ENCODE data around the gene SLC5A10.
"Not testable (repeated sequence)": the region's sequence is repeated elsewhere in the genome, so short reads cannot be mapped to it uniquely, and the experiment has no call there.

Gene SLC5A10

DNA sequence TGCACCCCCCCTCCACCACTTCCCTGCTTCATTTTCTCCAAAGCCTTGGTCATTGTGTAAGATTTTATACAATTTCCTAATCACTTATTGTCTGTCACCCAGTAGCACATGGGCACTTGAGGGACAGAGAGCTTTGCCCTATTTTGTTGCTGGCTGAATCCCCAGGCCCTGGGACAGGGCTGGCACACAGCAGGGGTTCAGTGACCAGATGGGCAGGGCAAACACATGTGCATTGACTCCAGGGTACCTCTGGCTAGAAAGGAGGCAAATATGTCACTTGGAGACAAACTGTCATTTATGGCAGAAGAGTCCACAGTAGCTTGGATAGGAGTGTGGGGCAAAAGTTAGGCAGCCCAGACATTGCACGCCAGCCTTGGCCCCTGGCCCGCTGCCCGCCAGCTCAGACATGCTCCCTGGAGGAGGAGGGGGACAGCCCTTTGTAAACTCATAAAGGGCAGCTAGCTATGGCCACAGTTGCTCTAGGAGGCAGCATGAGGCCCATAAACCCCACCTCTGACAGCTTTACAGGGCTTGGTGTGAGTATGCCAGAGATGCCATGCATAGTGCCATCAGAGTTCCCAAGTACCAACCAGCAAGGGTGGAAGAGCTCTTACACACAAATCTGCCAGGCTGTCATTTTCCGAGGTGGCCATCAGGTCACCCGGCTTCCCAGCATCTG, 78.9 kb downstream of the SLC5A10 start:
- POLR2A ChIA-PET; H3K36me3 ChIP-seq (ENCODE audit: control insufficient read depth in 4 of 4, insufficient read depth in 4 of 4, low read length in 3 of 4); H3K4me1 ChIP-seq (ENCODE audit: control extremely low read depth in 1 of 4, control insufficient read depth in 4 of 4, insufficient read depth in 4 of 4, low read length in 3 of 4); H3K9me3 ChIP-seq (ENCODE audit: control extremely low read depth in 1 of 5, control insufficient read depth in 4 of 5, insufficient read depth in 2 of 5, low read depth in 1 of 5, low read length in 4 of 5); CTCF ChIA-PET; H3K27me3 ChIP-seq (replicated peaks in 2 of 5; ENCODE audit: control insufficient read depth in 4 of 5, insufficient read depth in 5 of 5, low read length in 4 of 5); H3K4me3 ChIP-seq (ENCODE audit: control insufficient read depth in 1 of 7, extremely low read depth in 1 of 7, insufficient read depth in 4 of 7, low read depth in 2 of 7, low read length in 6 of 7); DNase-seq; H3K27ac ChIP-seq (ENCODE audit: insufficient read depth in 1 of 2, low read depth in 1 of 2, low read length in 2 of 2, poor library complexity in 1 of 2, severe bottlenecking in 2 of 2): not testable (repeated sequence)
- WGBS (ENCODE audit: insufficient coverage), result no CpG with 5 or more reads among the region's 5 CpGs

DNA sequence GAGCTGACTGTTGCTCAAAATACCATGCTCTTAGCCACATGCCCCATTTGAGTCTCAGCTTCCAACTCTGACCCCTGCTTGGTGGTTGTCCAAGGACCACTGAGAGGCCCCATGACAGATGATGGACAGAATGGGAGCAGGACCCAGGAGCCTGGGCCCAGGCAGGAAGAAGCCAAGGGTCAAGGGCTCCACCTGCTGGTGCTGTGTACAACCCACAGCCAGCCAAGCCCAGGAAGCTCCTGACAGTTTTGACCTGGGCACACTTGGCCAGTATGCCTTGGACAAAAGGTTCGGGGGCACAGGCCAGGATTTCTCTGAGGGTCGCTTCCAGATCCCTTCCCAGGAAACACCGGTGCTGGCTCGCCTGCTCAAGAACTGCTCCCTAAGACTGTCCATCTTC, 79.8 kb downstream of the SLC5A10 start:
- H3K9me3 ChIP-seq (ENCODE audit: control extremely low read depth in 1 of 5, control insufficient read depth in 4 of 5, insufficient read depth in 2 of 5, low read depth in 1 of 5, low read length in 4 of 5); H3K4me1 ChIP-seq (ENCODE audit: control extremely low read depth in 1 of 4, control insufficient read depth in 4 of 4, insufficient read depth in 4 of 4, low read length in 3 of 4); H3K27me3 ChIP-seq (replicated peaks in 2 of 5; ENCODE audit: control insufficient read depth in 4 of 5, insufficient read depth in 5 of 5, low read length in 4 of 5); H3K4me3 ChIP-seq (ENCODE audit: control insufficient read depth in 1 of 7, extremely low read depth in 1 of 7, insufficient read depth in 4 of 7, low read depth in 2 of 7, low read length in 6 of 7); POLR2A ChIA-PET; CTCF ChIA-PET; H3K27ac ChIP-seq (ENCODE audit: insufficient read depth in 1 of 2, low read depth in 1 of 2, low read length in 2 of 2, poor library complexity in 1 of 2, severe bottlenecking in 2 of 2); H3K36me3 ChIP-seq (ENCODE audit: control insufficient read depth in 4 of 4, insufficient read depth in 4 of 4, low read length in 3 of 4); DNase-seq: not testable (repeated sequence)
- no CpG with 5 or more reads among the region's 4 CpGs for WGBS (ENCODE audit: insufficient coverage)

DNA sequence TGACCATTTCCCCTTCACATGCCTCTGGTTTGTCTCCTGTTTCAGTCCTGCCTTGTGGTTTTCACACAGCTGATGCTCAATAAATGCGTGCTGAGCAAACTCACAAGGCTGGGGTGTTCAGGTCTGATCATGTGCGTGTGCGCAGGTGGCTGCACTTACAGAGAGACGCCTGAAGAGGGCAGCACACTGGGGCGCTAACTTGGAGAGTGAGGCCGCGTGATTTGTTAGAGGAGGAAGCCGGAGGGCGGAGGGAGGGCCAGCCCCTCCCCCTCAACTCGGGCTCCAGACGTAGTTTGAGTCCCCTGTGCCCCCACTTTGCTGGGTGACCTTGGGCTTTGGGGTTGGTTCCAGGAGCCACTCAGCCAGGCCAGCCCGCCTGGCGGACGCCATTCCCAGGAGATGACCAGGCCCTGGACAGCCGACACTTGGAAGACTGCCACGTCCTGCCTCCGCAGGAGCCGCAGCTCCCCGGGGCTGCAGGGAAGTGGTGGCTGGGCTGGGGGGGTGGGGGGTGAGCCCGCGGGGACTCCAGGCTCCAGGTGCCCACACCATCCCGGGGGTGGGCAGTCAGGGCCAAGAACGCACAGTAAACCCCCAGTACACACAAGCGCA, 80.5 kb downstream of the SLC5A10 start:
- H3K9me3 ChIP-seq (ENCODE audit: control extremely low read depth in 1 of 5, control insufficient read depth in 4 of 5, insufficient read depth in 2 of 5, low read depth in 1 of 5, low read length in 4 of 5); H3K27ac ChIP-seq (ENCODE audit: insufficient read depth in 1 of 2, low read depth in 1 of 2, low read length in 2 of 2, poor library complexity in 1 of 2, severe bottlenecking in 2 of 2); H3K36me3 ChIP-seq (ENCODE audit: control insufficient read depth in 4 of 4, insufficient read depth in 4 of 4, low read length in 3 of 4); DNase-seq; POLR2A ChIA-PET; H3K4me1 ChIP-seq (ENCODE audit: control extremely low read depth in 1 of 4, control insufficient read depth in 4 of 4, insufficient read depth in 4 of 4, low read length in 3 of 4); CTCF ChIA-PET; H3K4me3 ChIP-seq (ENCODE audit: control insufficient read depth in 1 of 7, extremely low read depth in 1 of 7, insufficient read depth in 4 of 7, low read depth in 2 of 7, low read length in 6 of 7); H3K27me3 ChIP-seq (replicated peaks in 2 of 5; ENCODE audit: control insufficient read depth in 4 of 5, insufficient read depth in 5 of 5, low read length in 4 of 5): not testable (repeated sequence)
- no CpG with 5 or more reads among the region's 24 CpGs for WGBS (ENCODE audit: insufficient coverage)

DNA sequence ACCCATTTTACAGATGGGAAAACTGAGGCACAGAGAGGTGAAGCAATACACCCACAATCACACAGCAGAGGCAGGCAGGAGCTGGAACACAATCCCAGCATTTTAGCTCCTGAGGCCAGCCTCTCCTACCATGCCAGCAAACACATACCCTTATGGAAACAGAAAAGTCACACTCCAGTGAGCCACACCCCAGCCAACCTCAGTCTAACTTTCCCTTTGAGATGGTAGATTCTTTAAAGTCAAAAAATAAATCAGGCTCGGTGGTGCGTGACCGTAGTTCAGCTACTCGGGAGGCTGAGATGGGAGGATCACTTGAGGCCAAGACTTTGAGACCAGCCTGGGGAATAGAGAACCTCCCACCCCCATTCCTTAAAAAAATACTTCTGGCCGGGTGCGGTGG, 84.2 kb downstream of the SLC5A10 start:
- POLR2A ChIA-PET; CTCF ChIA-PET; H3K4me3 ChIP-seq (ENCODE audit: control insufficient read depth in 1 of 7, extremely low read depth in 1 of 7, insufficient read depth in 4 of 7, low read depth in 2 of 7, low read length in 6 of 7); H3K36me3 ChIP-seq (ENCODE audit: control insufficient read depth in 4 of 4, insufficient read depth in 4 of 4, low read length in 3 of 4); H3K9me3 ChIP-seq (ENCODE audit: control extremely low read depth in 1 of 5, control insufficient read depth in 4 of 5, insufficient read depth in 2 of 5, low read depth in 1 of 5, low read length in 4 of 5); H3K27ac ChIP-seq (ENCODE audit: insufficient read depth in 1 of 2, low read depth in 1 of 2, low read length in 2 of 2, poor library complexity in 1 of 2, severe bottlenecking in 2 of 2); DNase-seq; H3K4me1 ChIP-seq (ENCODE audit: control extremely low read depth in 1 of 4, control insufficient read depth in 4 of 4, insufficient read depth in 4 of 4, low read length in 3 of 4); H3K27me3 ChIP-seq (replicated peaks in 2 of 5; ENCODE audit: control insufficient read depth in 4 of 5, insufficient read depth in 5 of 5, low read length in 4 of 5): not testable (repeated sequence)
- no CpG with 5 or more reads among the region's 6 CpGs for WGBS (ENCODE audit: insufficient coverage)

DNA sequence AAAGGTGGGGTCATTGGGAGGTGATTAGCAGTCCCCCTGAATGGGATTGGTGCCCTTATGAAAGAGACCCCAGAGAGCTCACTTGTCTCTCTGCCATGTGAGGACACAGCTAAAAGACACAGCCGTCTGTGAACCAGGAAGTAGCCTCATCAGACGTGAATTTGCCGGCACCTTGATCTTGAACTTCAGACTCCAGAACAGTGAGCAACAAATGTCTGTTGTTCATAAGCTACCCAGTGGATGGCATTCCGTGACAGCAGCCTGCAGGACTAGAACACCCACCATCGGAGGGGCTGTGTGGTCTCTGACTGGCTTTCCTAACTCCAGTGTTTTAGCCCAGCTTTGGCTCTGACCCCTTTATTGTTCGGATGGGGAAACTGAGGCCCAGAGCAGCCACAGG, 85.6 kb downstream of the SLC5A10 start:
- H3K36me3 ChIP-seq (ENCODE audit: control insufficient read depth in 4 of 4, insufficient read depth in 4 of 4, low read length in 3 of 4); H3K4me3 ChIP-seq (ENCODE audit: control insufficient read depth in 1 of 7, extremely low read depth in 1 of 7, insufficient read depth in 4 of 7, low read depth in 2 of 7, low read length in 6 of 7); H3K27me3 ChIP-seq (replicated peaks in 2 of 5; ENCODE audit: control insufficient read depth in 4 of 5, insufficient read depth in 5 of 5, low read length in 4 of 5); H3K4me1 ChIP-seq (ENCODE audit: control extremely low read depth in 1 of 4, control insufficient read depth in 4 of 4, insufficient read depth in 4 of 4, low read length in 3 of 4); DNase-seq; CTCF ChIA-PET; H3K27ac ChIP-seq (ENCODE audit: insufficient read depth in 1 of 2, low read depth in 1 of 2, low read length in 2 of 2, poor library complexity in 1 of 2, severe bottlenecking in 2 of 2); H3K9me3 ChIP-seq (ENCODE audit: control extremely low read depth in 1 of 5, control insufficient read depth in 4 of 5, insufficient read depth in 2 of 5, low read depth in 1 of 5, low read length in 4 of 5); POLR2A ChIA-PET: not testable (repeated sequence)
- no CpG with 5 or more reads among the region's 6 CpGs for WGBS (ENCODE audit: insufficient coverage)

DNA sequence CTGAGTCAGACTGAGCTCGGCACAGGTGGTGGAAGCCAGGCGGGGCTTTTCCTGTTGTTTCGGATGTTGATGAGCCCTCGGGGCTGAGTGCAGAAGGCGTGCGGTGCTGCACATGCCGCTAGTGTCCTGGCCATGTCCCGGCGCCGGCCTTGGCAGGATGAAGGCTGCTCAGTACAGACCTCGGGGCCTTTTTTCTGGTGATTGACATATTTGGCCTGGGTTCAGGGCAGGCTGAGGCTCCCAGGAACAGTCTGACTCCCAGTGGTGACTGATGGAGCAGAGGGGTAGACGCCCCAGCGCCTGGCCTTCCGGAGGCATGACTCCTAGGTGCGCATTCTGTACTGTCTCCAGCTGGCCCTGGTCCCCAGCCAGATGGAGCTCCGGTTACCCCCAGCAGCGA, 86.0 kb downstream of the SLC5A10 start:
- H3K9me3 ChIP-seq (ENCODE audit: control extremely low read depth in 1 of 5, control insufficient read depth in 4 of 5, insufficient read depth in 2 of 5, low read depth in 1 of 5, low read length in 4 of 5); H3K4me3 ChIP-seq (ENCODE audit: control insufficient read depth in 1 of 7, extremely low read depth in 1 of 7, insufficient read depth in 4 of 7, low read depth in 2 of 7, low read length in 6 of 7); H3K27me3 ChIP-seq (replicated peaks in 2 of 5; ENCODE audit: control insufficient read depth in 4 of 5, insufficient read depth in 5 of 5, low read length in 4 of 5); CTCF ChIA-PET; H3K36me3 ChIP-seq (ENCODE audit: control insufficient read depth in 4 of 4, insufficient read depth in 4 of 4, low read length in 3 of 4); POLR2A ChIA-PET; H3K27ac ChIP-seq (ENCODE audit: insufficient read depth in 1 of 2, low read depth in 1 of 2, low read length in 2 of 2, poor library complexity in 1 of 2, severe bottlenecking in 2 of 2); DNase-seq; H3K4me1 ChIP-seq (ENCODE audit: control extremely low read depth in 1 of 4, control insufficient read depth in 4 of 4, insufficient read depth in 4 of 4, low read length in 3 of 4): not testable (repeated sequence)
- no CpG with 5 or more reads among the region's 17 CpGs for WGBS (ENCODE audit: insufficient coverage)

DNA sequence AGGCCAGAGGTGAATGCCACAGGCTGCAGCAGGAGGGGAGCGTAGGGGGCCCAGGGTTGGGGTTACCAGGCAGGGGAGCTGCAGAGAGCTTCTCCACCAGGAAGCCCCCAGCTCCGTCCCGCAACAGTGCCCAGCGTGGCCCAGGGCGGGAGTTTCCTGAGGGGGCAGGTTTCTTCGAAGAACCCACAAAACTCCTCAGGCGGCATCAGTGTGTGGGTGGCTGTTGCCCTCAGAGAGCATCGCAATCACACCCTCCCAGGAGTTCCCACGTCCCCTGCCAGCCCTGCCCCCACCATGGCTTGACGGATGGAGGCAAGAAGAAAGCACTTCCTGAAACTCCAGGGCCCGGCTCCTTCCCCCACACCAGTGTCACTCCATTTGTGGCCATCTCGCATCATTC, 86.8 kb downstream of the SLC5A10 start:
- H3K27ac ChIP-seq (ENCODE audit: insufficient read depth in 1 of 2, low read depth in 1 of 2, low read length in 2 of 2, poor library complexity in 1 of 2, severe bottlenecking in 2 of 2); H3K36me3 ChIP-seq (ENCODE audit: control insufficient read depth in 4 of 4, insufficient read depth in 4 of 4, low read length in 3 of 4); H3K4me3 ChIP-seq (ENCODE audit: control insufficient read depth in 1 of 7, extremely low read depth in 1 of 7, insufficient read depth in 4 of 7, low read depth in 2 of 7, low read length in 6 of 7); H3K27me3 ChIP-seq (replicated peaks in 2 of 5; ENCODE audit: control insufficient read depth in 4 of 5, insufficient read depth in 5 of 5, low read length in 4 of 5); DNase-seq; H3K9me3 ChIP-seq (ENCODE audit: control extremely low read depth in 1 of 5, control insufficient read depth in 4 of 5, insufficient read depth in 2 of 5, low read depth in 1 of 5, low read length in 4 of 5); POLR2A ChIA-PET; CTCF ChIA-PET; H3K4me1 ChIP-seq (ENCODE audit: control extremely low read depth in 1 of 4, control insufficient read depth in 4 of 4, insufficient read depth in 4 of 4, low read length in 3 of 4): not testable (repeated sequence)
- no CpG with 5 or more reads among the region's 12 CpGs for WGBS (ENCODE audit: insufficient coverage)

All from common myeloid progenitor, CD34-positive (primary cell).